HFFc6 (cell line): Measurements from ENCODE around the gene KDM6A. TPM values are rescaled to one million over a fixed set of nuclear protein-coding genes. Genes with fewer than 3 reads are reported as not detected.

Experiments
- DNase-seq: peaks from one replicate; pipeline ENCODE4 v3.0.0-alpha.2; 2018
- H3K27ac Mint-ChIP-seq: 2 replicates; pipeline ENCODE4 v1.8.0; 2020; ENCODE audit warnings: mild to moderate bottlenecking, mixed read lengths
- H3K27me3 Mint-ChIP-seq: 2 replicates; pipeline ENCODE4 v1.8.0; 2021; ENCODE audit warnings: mild to moderate bottlenecking, moderate library complexity, mixed read lengths; ENCODE audit not compliant: insufficient read depth
- H3K36me3 Mint-ChIP-seq: 2 replicates; pipeline ENCODE4 v1.8.0; 2021; ENCODE audit warnings: low read depth, mixed read lengths
- H3K4me1 Mint-ChIP-seq: 2 replicates; pipeline ENCODE4 v1.8.0; 2020; ENCODE audit warnings: low read depth, mixed read lengths
- H3K4me3 Mint-ChIP-seq: 2 replicates; pipeline ENCODE4 v1.8.0; 2020; ENCODE audit warnings: mild to moderate bottlenecking, moderate library complexity, mixed read lengths
- H3K9me3 Mint-ChIP-seq: 2 replicates; pipeline ENCODE4 v1.8.0; 2020; ENCODE audit warnings: mild to moderate bottlenecking, mixed read lengths
- CTCF ChIP-seq: fragments of 200-600 bp; sonication (generic); IDR thresholded peaks from 2 replicates; pipeline ENCODE4 v1.5.0; 2021; ENCODE audit warnings: antibody characterized with exemption, mild to moderate bottlenecking
- total RNA-seq, 6 experiments: library from RNA; stranded (reverse); fragmentation: NEBNext Ultra II Directional; extraction: Animal tissue kit (Norgen Biotek cat#: 25700); gene quantifications; 2 replicates in 1 of 6; 3 replicates in 5 of 6; pipeline ENCODE4 v1.2.3, GENCODE V29; 2021

The KDM6A gene
- total RNA-seq, 6 experiments from 2014 or later: 6.4 to 14.3 (median 9.0) TPM

- no peak overlapping the region; the same call in 1 of the 2 replicates for H3K27ac Mint-ChIP-seq
- H3K4me3 Mint-ChIP-seq: no peak overlapping the region
Observed at GRCh38 chrX:44954562-44954961, 81.6 kb downstream of the KDM6A start.

GRCh38 chrX:44957848-44958247 lies 84.9 kb downstream of the KDM6A start:
- DNase-seq: no peak
- Mint-ChIP-seq H3K9me3 (no peaks in the 10 kb centered on the region), H3K36me3 (no peaks in the 10 kb centered on the region), H3K4me3 (no peak overlapping the region), H3K27me3 (no peaks in the 10 kb centered on the region; the same call in 1 of the 2 replicates), H3K27ac (no peak overlapping the region), H3K4me1 (peaks cover 18% of the 10 kb centered on the region)
- TF ChIP-seq CTCF: no peak

More at GRCh38 chrX:44954562-44954961, 81.6 kb downstream of the KDM6A start:
- no peaks in the 10 kb centered on the region for H3K9me3 Mint-ChIP-seq
- no peaks in the 10 kb centered on the region; the same call in 1 of the 2 replicates for H3K27me3 Mint-ChIP-seq
- H3K36me3 Mint-ChIP-seq: no peaks in the 10 kb centered on the region
- H3K4me1 Mint-ChIP-seq: peaks cover 20% of the 10 kb centered on the region
- DNase-seq: no peak
- TF ChIP-seq CTCF: no peak

GRCh38 chrX:44958480-44958879 lies 85.5 kb downstream of the KDM6A start:
- no peak overlapping the region for H3K4me3 Mint-ChIP-seq
- H3K36me3 Mint-ChIP-seq: peaks cover 3% of the 10 kb centered on the region; the same call in 1 of the 2 replicates

GRCh38 chrX:44961817-44962607 lies 89.0 kb downstream of the KDM6A start:
- Mint-ChIP-seq H3K36me3 (peaks cover 11% of the 10 kb centered on the region), H3K27ac (no peak overlapping the region; the same call in 1 of the 2 replicates), H3K27me3 (peaks cover 3% of the 10 kb centered on the region; the same call in 1 of the 2 replicates), H3K9me3 (no peaks in the 10 kb centered on the region), H3K4me1 (peaks cover 6% of the 10 kb centered on the region), H3K4me3 (no peak overlapping the region)
- no peak for TF ChIP-seq CTCF
- no peak for DNase-seq

More at GRCh38 chrX:44958480-44958879, 85.5 kb downstream of the KDM6A start:
- DNase-seq: no peak
- no peaks in the 10 kb centered on the region for H3K9me3 Mint-ChIP-seq
- no peak overlapping the region for H3K27ac Mint-ChIP-seq
- H3K27me3 Mint-ChIP-seq: peaks cover 2% of the 10 kb centered on the region; the same call in 1 of the 2 replicates
- no peak for TF ChIP-seq CTCF
- H3K4me1 Mint-ChIP-seq: peaks cover 18% of the 10 kb centered on the region

- H3K36me3 Mint-ChIP-seq: peaks cover 14% of the 10 kb centered on the region
Observed at GRCh38 chrX:44962944-44963343, 90.0 kb downstream of the KDM6A start.

More at GRCh38 chrX:44962944-44963343, 90.0 kb downstream of the KDM6A start:
- no peak overlapping the region for H3K4me3 Mint-ChIP-seq
- H3K4me1 Mint-ChIP-seq: peaks cover 15% of the 10 kb centered on the region
- DNase-seq: no peak
- H3K27me3 Mint-ChIP-seq: peaks cover 3% of the 10 kb centered on the region; the same call in 1 of the 2 replicates
- H3K9me3 Mint-ChIP-seq: no peaks in the 10 kb centered on the region
- TF ChIP-seq CTCF: no peak
- no peak overlapping the region for H3K27ac Mint-ChIP-seq
